H9 (cell line): ENCODE results near the gene CEMIP. TPM values are rescaled to one million over a fixed set of nuclear protein-coding genes. Genes with fewer than 3 reads are reported as not detected.

ENCODE experiments used
- DNase-seq: peaks from one replicate; pipeline ENCODE4 v3.0.0-alpha.2; 2017
- H2AFZ ChIP-seq: one replicate; pipeline ENCODE4 v1.6.1; 2013; ENCODE audit warnings: mild to moderate bottlenecking, low read length, control low read depth, moderate library complexity
- H2AK5ac ChIP-seq: 2 replicates; pipeline ENCODE4 v1.6.1; 2013; ENCODE audit warnings: low read length, control low read depth, mixed read lengths; ENCODE audit not compliant: insufficient read length
- H2BK120ac ChIP-seq: one replicate; pipeline ENCODE4 v1.6.1; 2013; ENCODE audit warnings: low read depth, mild to moderate bottlenecking, low read length, control low read depth, inconsistent platforms; ENCODE audit not compliant: poor library complexity, severe bottlenecking
- H2BK12ac ChIP-seq: 2 replicates; pipeline ENCODE4 v1.6.1; 2013; ENCODE audit warnings: low read length, control low read depth, mixed read lengths, low read depth; ENCODE audit not compliant: insufficient read length
- H2BK15ac ChIP-seq: 2 replicates; pipeline ENCODE4 v1.6.1; 2013; ENCODE audit warnings: low read depth, low read length, control low read depth
- H2BK20ac ChIP-seq: one replicate; pipeline ENCODE4 v1.6.1; 2013; ENCODE audit warnings: low read depth, mild to moderate bottlenecking, low read length, control low read depth, inconsistent platforms; ENCODE audit not compliant: poor library complexity, severe bottlenecking
- H2BK5ac ChIP-seq: 2 replicates; pipeline ENCODE4 v1.6.1; 2013; ENCODE audit warnings: low read length, control low read depth, mixed read lengths; ENCODE audit not compliant: insufficient read length
- H3K14ac ChIP-seq: 2 replicates; pipeline ENCODE4 v1.6.1; 2013; ENCODE audit warnings: low read length, control low read depth; ENCODE audit not compliant: insufficient read depth
- H3K18ac ChIP-seq: 2 replicates; pipeline ENCODE4 v1.6.1; 2013; ENCODE audit warnings: low read depth, mild to moderate bottlenecking, mixed read lengths, low read length, control low read depth; ENCODE audit not compliant: insufficient read length
- H3K23ac ChIP-seq: 2 replicates; pipeline ENCODE4 v1.6.1; 2013; ENCODE audit warnings: low read length, control low read depth, mixed read lengths, low read depth; ENCODE audit not compliant: insufficient read length
- H3K23me2 ChIP-seq: 2 replicates; pipeline ENCODE4 v1.6.1; 2013; ENCODE audit warnings: low read depth, mild to moderate bottlenecking, mixed read lengths, low read length, control low read depth; ENCODE audit not compliant: insufficient read length, poor library complexity, severe bottlenecking
- H3K27ac ChIP-seq: 2 replicates; pipeline ENCODE4 v1.5.1; 2013; ENCODE audit warnings: low read length, control low read depth, mixed read lengths, low read depth; ENCODE audit not compliant: insufficient read length
- H3K27me3 ChIP-seq: 2 replicates; pipeline ENCODE4 v1.6.1; 2013; ENCODE audit warnings: low read length, control low read depth, inconsistent platforms; ENCODE audit not compliant: insufficient read depth
- H3K4ac ChIP-seq: 2 replicates; pipeline ENCODE4 v1.6.1; 2013; ENCODE audit warnings: low read depth, mild to moderate bottlenecking, control low read depth, inconsistent platforms, low read length, moderate library complexity
- H3K4me1 ChIP-seq: 2 replicates; pipeline ENCODE4 v1.6.1; 2013; ENCODE audit warnings: low read length, control low read depth, inconsistent platforms; ENCODE audit not compliant: insufficient read depth
- H3K4me2 ChIP-seq: 2 replicates; pipeline ENCODE4 v1.6.1; 2013; ENCODE audit warnings: low read length, control low read depth, mixed read lengths; ENCODE audit not compliant: insufficient read length, insufficient read depth
- H3K56ac ChIP-seq: 2 replicates; pipeline ENCODE4 v1.6.1; 2013; ENCODE audit warnings: low read depth, mild to moderate bottlenecking, mixed read lengths, low read length, control low read depth; ENCODE audit not compliant: insufficient read length
- H3K79me1 ChIP-seq: 2 replicates; pipeline ENCODE4 v1.6.1; 2013; ENCODE audit warnings: low read depth, mild to moderate bottlenecking, moderate library complexity, low read length, control low read depth, inconsistent platforms; ENCODE audit not compliant: insufficient read depth, poor library complexity, severe bottlenecking
- H3K79me2 ChIP-seq: 2 replicates; pipeline ENCODE4 v1.6.1; 2013; ENCODE audit warnings: low read length, control low read depth, inconsistent platforms; ENCODE audit not compliant: insufficient read depth
- H3K9ac ChIP-seq: 2 replicates; pipeline ENCODE4 v1.6.1; 2013; ENCODE audit warnings: low read length, control low read depth, mixed read lengths; ENCODE audit not compliant: insufficient read length; ENCODE audit errors: extremely low read depth
- H3K9me3 ChIP-seq: one replicate; pipeline ENCODE4 v1.6.1; 2013; ENCODE audit warnings: low read depth, low read length, inconsistent platforms; ENCODE audit not compliant: control insufficient read depth
- H3T11ph ChIP-seq: one replicate; pipeline ENCODE4 v1.6.1; 2013; ENCODE audit warnings: mild to moderate bottlenecking, low read length, control low read depth, inconsistent platforms
- H4K20me1 ChIP-seq: one replicate; pipeline ENCODE4 v1.6.1; 2013; ENCODE audit not compliant: control insufficient read depth, insufficient read length, insufficient read depth
- H4K5ac ChIP-seq: 2 replicates; pipeline ENCODE4 v1.6.1; 2013; ENCODE audit warnings: low read depth, mild to moderate bottlenecking, mixed read lengths, low read length, control low read depth; ENCODE audit not compliant: insufficient read length
- H4K8ac ChIP-seq: replicated peaks from 2 replicates; pipeline ENCODE4 v1.6.1; 2013; ENCODE audit warnings: low read length, control low read depth, mixed read lengths, low read depth; ENCODE audit not compliant: insufficient read length
- H4K91ac ChIP-seq: 2 replicates; pipeline ENCODE4 v1.6.1; 2013; ENCODE audit warnings: low read depth, mild to moderate bottlenecking, moderate library complexity, mixed read lengths, low read length, control low read depth; ENCODE audit not compliant: insufficient read length
- H3K27ac Mint-ChIP-seq, 3 experiments: 2 replicates in 2 of 3; 3 replicates in 1 of 3; pipeline ENCODE4 v1.8.0; 2020 to 2021; ENCODE audit warnings: mixed read lengths in 3 of 3, mild to moderate bottlenecking in 1 of 3, moderate library complexity in 1 of 3
- H3K27me3 Mint-ChIP-seq: 2 replicates; pipeline ENCODE4 v1.8.0; 2021; ENCODE audit warnings: low read depth, mild to moderate bottlenecking, moderate library complexity, mixed read lengths
- H3K36me3 Mint-ChIP-seq, 3 experiments: 2 replicates in 2 of 3; 3 replicates in 1 of 3; pipeline ENCODE4 v1.8.0; 2020 to 2021; ENCODE audit warnings: low read depth in 3 of 3, mixed read lengths in 3 of 3; ENCODE audit not compliant: insufficient read depth in 1 of 3
- H3K4me1 Mint-ChIP-seq, 2 experiments: 2 replicates each; pipeline ENCODE4 v1.8.0; 2020; ENCODE audit warnings: mixed read lengths in 2 of 2
- H3K4me3 Mint-ChIP-seq, 2 experiments: 2 replicates in 1 of 2; 3 replicates in 1 of 2; pipeline ENCODE4 v1.8.0; 2020 to 2021; ENCODE audit warnings: mild to moderate bottlenecking in 2 of 2, mixed read lengths in 2 of 2, moderate library complexity in 1 of 2
- H3K9me3 Mint-ChIP-seq, 2 experiments: 2 replicates in 1 of 2; 3 replicates in 1 of 2; pipeline ENCODE4 v1.8.0; 2020; ENCODE audit warnings: mild to moderate bottlenecking in 2 of 2, mixed read lengths in 2 of 2, moderate library complexity in 1 of 2
- CTCF ChIP-seq: fragments of 200-600 bp; sonication (generic); conservative IDR thresholded peaks from 3 replicates; pipeline ENCODE4 v1.8.0; 2021; ENCODE audit warnings: antibody characterized with exemption, mild to moderate bottlenecking
- WGBS: extraction: QIAGEN DNeasy Blood & Tissue Kit; methylation state at CpG from one replicate; pipeline ENCODE4 v1.1.7; 2013; ENCODE audit warnings: missing lambda C conversion rate, low lambda C conversion rate, mixed read lengths; ENCODE audit not compliant: insufficient read length; ENCODE audit errors: extremely low coverage; 5-methylcytosine and 5-hydroxymethylcytosine counted together
- total RNA-seq: library from RNA; stranded (reverse); gene quantifications from 2 replicates; pipeline ENCODE4 v1.2.1, GENCODE V29; 2021

Gene CEMIP
- total RNA-seq, 1 experiment from 2014 or later = 0.09 TPM

GRCh38 chr15:80904998-80905397, 125.8 kb downstream of the CEMIP start:
- Histone ChIP-seq H2BK15ac (no peak overlapping the region), H3K79me2 (no peaks in the 10 kb centered on the region), H4K20me1 (no peaks in the 10 kb centered on the region), H4K91ac (no peak overlapping the region), H2BK5ac (no peak overlapping the region), H3T11ph (no peak overlapping the region), H3K9me3 (no peaks in the 10 kb centered on the region), H3K4me1 (no peaks in the 10 kb centered on the region), H3K14ac (no peak overlapping the region), H2AK5ac (no peak overlapping the region), H3K18ac (no peak overlapping the region), H2BK120ac (no peak overlapping the region), H2BK12ac (no peak overlapping the region), H3K56ac (no peak overlapping the region), H3K27ac (no peak overlapping the region), H3K9ac (no peak overlapping the region), H3K23me2 (no peaks in the 10 kb centered on the region), H4K8ac (no peak overlapping the region), H2BK20ac (no peak overlapping the region), H3K4me2 (no peak overlapping the region), H3K4ac (no peak overlapping the region), H2AFZ (no peak overlapping the region), H3K23ac (no peak overlapping the region), H3K27me3 (no peaks in the 10 kb centered on the region), H4K5ac (no peak overlapping the region), H3K79me1 (no peaks in the 10 kb centered on the region)
- WGBS = no CpG with 5 or more reads among the region's 5 CpGs
- TF ChIP-seq CTCF = no peak
- no peak for DNase-seq
- Mint-ChIP-seq H3K27ac (no peak overlapping the region; a peak in 1 of 7 replicates), H3K9me3 (no peaks in the 10 kb centered on the region), H3K4me1 (peaks cover 5 to 15% of the 10 kb centered on the region in 2 experiments), H3K36me3 (peaks cover 3 to 5% (median 4%) of the 10 kb centered on the region in 3 experiments; a peak in 6 of 7 replicates), H3K27me3 (no peaks in the 10 kb centered on the region; the same call in none of the 2 replicates), H3K4me3 (no peak overlapping the region)
